CD4-positive, alpha-beta T cell treated with Interleukin-10 for 1 hour (primary cell): ENCODE data around the gene SMIM34.
"Not testable (repeated sequence)": the region's sequence is repeated elsewhere in the genome, so short reads cannot be mapped to it uniquely, and the experiment has no call there.

Experiments used
- DNase-seq: peaks from one replicate; pipeline ENCODE4 v3.0.0-alpha.2; 2020

The SMIM34 gene, protein sequence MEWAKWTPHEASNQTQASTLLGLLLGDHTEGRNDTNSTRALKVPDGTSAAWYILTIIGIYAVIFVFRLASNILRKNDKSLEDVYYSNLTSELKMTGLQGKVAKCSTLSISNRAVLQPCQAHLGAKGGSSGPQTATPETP

DNA sequence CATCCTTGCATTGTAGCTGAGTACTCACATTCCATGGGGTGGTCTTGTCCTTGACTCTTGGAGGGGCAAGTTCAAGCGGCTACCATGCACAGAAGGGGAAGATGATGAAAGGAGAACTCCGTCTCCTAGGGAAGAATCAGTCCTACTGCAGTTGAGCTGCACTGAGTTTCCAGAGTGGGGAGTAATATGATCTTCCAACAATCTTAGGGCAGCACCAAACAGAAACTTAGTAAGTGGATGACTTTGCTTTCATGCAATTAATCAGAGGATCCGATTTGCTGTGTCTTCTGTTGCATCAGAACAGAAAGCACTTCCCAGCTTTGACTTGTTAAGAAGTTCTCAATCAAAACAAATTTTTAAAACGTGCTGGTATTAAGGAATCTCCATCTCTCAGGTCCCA lies at the start of gene SMIM34:
SMIM34 (minus strand) TSS at position 147 of the 400 bp plus-strand sequence; CDS start at position 35, 112 bp downstream.
- not testable (repeated sequence) for DNase-seq

DNA sequence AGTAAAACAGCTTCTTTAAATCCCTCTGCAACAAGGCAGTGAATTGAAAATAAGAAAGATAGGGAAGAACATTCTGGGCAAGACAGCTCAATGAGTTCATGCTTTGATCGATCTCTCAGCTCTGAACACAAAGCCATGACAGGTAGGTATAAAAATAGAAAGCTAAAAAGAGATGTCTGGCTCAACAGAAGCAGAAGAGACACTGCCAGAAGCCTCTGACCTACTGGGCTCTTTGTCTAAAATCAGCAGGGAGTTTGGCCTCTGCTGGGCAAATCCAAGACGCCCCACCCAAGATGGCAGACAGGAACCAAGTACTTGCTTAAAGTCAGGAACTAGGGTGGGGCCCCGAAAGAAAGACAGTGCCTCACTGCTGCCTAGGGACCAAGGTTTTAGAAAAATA lies 43.6 kb upstream of the SMIM34 start:
- not testable (repeated sequence) for DNase-seq

- not testable (repeated sequence) for DNase-seq
Measured at GRCh38 chr21:34459426-34459825, 35.7 kb upstream of the SMIM34 start.

GRCh38 chr21:34458266-34458665 lies 34.5 kb upstream of the SMIM34 start:
- DNase-seq = not testable (repeated sequence)

GRCh38 chr21:34456180-34456579 lies 32.4 kb upstream of the SMIM34 start:
- DNase-seq = not testable (repeated sequence)

- not testable (repeated sequence) for DNase-seq
Measured at GRCh38 chr21:34455628-34456027, 31.9 kb upstream of the SMIM34 start.

- DNase-seq = not testable (repeated sequence)
Measured at GRCh38 chr21:34447018-34447417, 23.3 kb upstream of the SMIM34 start.

DNA sequence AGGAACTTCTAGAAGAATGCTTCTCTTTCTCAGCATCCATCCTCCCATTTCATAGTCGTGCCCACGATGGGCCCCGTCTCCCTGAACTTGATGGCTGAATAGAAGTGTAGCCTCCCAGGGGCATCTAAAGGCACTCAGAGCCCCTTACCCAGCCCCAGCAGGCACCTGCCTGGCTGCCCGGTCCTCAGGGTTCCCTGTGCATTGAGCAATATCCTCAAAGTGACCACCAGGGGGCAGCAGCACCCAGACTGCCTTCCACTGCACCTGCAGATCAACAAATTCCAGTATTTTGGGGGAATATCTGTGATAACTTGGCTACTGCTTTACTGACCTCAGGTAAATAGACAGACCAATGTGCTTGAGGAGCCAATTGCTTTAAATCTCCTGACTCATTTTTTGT lies 19.7 kb upstream of the SMIM34 start:
- not testable (repeated sequence) for DNase-seq

GRCh38 chr21:34429710-34430109 lies 6.0 kb upstream of the SMIM34 start:
- DNase-seq = not testable (repeated sequence)

DNA sequence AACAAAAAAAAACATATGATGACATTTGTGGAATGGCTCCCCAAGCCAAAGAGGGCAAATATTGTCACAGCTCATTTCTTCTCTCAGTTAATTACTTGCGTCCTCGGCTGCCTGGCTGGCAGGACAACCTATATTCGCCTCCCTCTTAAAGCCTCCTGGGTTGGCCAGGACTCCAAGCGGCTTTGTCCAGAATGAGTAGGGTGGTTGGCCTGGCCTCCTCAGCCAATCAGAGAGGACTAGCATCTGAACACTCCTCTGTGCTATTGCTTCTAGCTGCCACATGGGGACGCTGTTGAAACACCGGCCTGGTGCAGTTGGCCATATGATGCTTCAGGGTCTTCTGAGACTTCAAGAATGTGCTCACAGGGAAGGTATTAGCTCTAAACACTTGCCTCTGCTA lies 4.7 kb upstream of the SMIM34 start:
- not testable (repeated sequence) for DNase-seq

- not testable (repeated sequence) for DNase-seq
Measured at GRCh38 chr21:34427339-34427738, 3.6 kb upstream of the SMIM34 start.

- DNase-seq = not testable (repeated sequence)
Measured at GRCh38 chr21:34417448-34418077, 6.2 kb downstream of the SMIM34 start.

DNA sequence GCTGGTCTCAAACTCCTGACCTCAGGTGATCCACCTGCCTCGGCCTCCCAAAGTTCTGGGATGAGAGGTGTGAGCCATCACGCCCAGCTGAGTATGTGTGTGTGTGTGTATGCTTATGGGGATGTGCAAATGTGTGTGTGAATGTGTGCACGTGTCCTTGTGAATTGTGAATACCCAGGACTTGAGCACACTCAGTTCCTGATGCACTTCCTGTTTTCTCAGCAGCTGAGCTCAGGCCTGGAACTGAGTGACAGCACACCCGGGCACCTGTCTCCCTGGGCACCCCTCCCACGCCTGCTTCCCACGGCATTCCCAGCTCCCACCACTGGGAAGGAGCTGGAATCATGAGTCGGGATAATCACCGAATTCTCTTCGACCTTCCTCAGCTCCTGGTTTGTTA lies 16.5 kb downstream of the SMIM34 start:
- not testable (repeated sequence) for DNase-seq

DNA sequence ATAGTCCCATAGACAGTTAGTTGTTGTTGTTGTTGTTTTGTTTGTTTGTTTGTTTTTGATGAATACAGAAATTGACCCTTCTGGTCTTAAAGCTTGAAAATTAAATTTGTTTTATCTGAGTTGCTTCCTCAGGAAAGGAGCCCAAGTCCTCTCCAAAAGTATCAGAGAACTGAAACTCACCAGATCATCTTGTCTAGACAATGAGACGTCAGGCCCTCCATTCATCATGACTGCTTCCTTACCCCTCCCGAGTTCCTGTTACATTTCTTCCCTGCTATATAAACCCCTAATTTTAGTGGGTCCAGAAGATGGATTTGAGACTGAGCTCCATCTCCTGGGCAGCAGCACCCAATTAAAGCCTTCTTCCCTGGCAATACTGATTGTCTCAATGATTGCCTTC lies 17.1 kb downstream of the SMIM34 start:
- DNase-seq = not testable (repeated sequence)

DNA sequence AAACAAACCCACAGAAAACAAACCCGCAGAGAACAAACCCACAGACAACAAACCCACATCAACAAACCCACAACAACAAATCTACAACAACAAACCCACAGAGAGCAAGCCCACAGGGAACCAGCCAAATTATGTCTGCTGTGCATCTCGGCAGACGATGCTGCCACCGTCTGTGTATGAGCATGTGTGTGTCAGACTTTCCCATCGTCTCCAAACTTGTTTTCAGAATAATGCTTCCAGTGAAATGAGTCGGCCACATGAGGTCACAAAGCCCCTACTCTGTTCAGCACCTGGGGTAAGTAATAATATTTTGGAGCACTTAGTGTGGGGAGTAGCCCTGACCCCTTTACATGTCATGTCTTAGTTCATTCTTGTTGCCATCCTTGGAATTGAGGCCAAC lies 17.6 kb downstream of the SMIM34 start:
- DNase-seq = not testable (repeated sequence)

GRCh38 chr21:34405686-34406085 lies 18.1 kb downstream of the SMIM34 start:
- DNase-seq = not testable (repeated sequence)

DNA sequence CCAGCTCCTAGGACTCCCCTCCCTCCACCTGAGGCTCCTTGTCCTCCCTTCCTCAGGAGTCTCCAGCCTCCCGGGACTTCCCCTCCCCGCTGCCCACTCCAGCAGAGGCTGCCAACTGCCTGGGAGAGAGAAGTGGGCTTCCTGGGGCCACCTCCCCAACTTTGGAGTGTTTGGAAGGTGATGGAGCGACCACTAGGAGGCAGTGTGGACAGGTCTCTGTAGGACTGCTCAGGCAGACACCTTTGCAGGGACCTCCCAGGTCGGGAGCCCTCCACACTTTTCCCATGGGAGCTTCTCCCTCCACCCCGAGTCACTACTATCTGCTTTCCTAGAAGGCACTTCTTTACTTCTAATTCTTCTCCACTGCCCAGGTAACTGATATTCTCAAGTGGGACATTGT lies 19.0 kb downstream of the SMIM34 start:
- DNase-seq = not testable (repeated sequence)

- DNase-seq = not testable (repeated sequence)
Measured at GRCh38 chr21:34400522-34400921, 23.2 kb downstream of the SMIM34 start.

- not testable (repeated sequence) for DNase-seq
Measured at GRCh38 chr21:34383724-34384415, 39.9 kb downstream of the SMIM34 start.

- not testable (repeated sequence) for DNase-seq
Measured at GRCh38 chr21:34383138-34383537, 40.6 kb downstream of the SMIM34 start.

DNA sequence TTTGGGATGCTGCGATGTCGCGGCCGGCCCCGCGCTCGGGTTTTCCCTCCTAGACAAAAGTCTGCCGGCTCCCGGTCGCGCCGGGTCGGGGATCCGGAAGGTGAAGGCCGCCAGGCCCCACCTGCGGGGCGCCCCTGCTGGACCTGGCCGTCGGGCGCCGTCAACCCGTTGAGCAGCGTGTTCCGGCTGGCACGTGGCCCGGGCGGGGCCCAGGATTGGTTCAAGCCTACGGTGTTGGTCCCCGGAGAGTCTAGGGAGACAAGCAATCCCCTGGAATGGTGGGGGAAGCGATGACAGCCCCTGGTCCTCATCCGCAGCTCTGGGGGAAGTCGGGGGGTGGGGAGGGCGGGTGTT lies 48.2 kb downstream of the SMIM34 start:
- DNase-seq = not testable (repeated sequence)

- DNase-seq = not testable (repeated sequence)
Measured at GRCh38 chr21:34374940-34375618, 48.7 kb downstream of the SMIM34 start, which contains the start of gene SMIM11. Gene SMIM11 (plus strand): TSS chr21:34375507. CDS start chr21:34379505, 3,998 bp downstream.

- not testable (repeated sequence) for DNase-seq
Measured at GRCh38 chr21:34374462-34374861, 49.3 kb downstream of the SMIM34 start.
